ENCODE results near the gene MLXIP.
A peak's percentile ranks its signal among the peaks of the same experiment; 100 is the strongest.

MLXIP gene

GRCh38 chr12:122137229-122137628 is 58.7 kb downstream of the MLXIP start:
- Mint-ChIP-seq H3K27ac (peak overlapping the region in 1 of 2 donors; percentile 38), H3K27me3 (no peaks in the 10 kb centered on the region), H3K9me3 (no peaks in the 10 kb centered on the region), H3K4me1 (ENCODE audit: low read depth in 2 of 2) (no peaks in the 10 kb centered on the region), H3K36me3 (ENCODE audit: insufficient read depth) (peaks cover 69% of the 10 kb centered on the region), H3K4me3 (no peak overlapping the region)
- no peak for DNase-seq
- ATAC-seq (replicated peaks) = peak; percentile 31

- Mint-ChIP-seq H3K27me3 (no peaks in the 10 kb centered on the region), H3K4me1 (ENCODE audit: low read depth in 2 of 2) (no peaks in the 10 kb centered on the region), H3K4me3 (no peak overlapping the region), H3K9me3 (no peaks in the 10 kb centered on the region), H3K36me3 (ENCODE audit: insufficient read depth) (peaks cover 66% of the 10 kb centered on the region), H3K27ac (peak overlapping the region in 1 of 2 donors; percentile 38)
- DNase-seq (no peak), ATAC-seq (replicated peaks) (peak; percentile 33)
Observed at GRCh38 chr12:122137681-122138080, 59.1 kb downstream of the MLXIP start.

- H3K4me3 Mint-ChIP-seq = no peak overlapping the region
- no peak for DNase-seq
- ATAC-seq (replicated peaks) = no peak
- H3K4me1 Mint-ChIP-seq (ENCODE audit: low read depth in 2 of 2) = no peaks in the 10 kb centered on the region
- no peaks in the 10 kb centered on the region for H3K9me3 Mint-ChIP-seq
- no peak overlapping the region for H3K27ac Mint-ChIP-seq
- no peaks in the 10 kb centered on the region for H3K27me3 Mint-ChIP-seq
- peaks cover 63% of the 10 kb centered on the region for H3K36me3 Mint-ChIP-seq (ENCODE audit: insufficient read depth)
Observed at GRCh38 chr12:122138181-122138580, 59.6 kb downstream of the MLXIP start.

- DNase-seq = no peak
- Mint-ChIP-seq H3K27me3 (no peaks in the 10 kb centered on the region), H3K9me3 (no peaks in the 10 kb centered on the region), H3K27ac (peak overlapping the region; percentile 46 to 66), H3K36me3 (ENCODE audit: insufficient read depth) (peaks cover 61% of the 10 kb centered on the region), H3K4me1 (ENCODE audit: low read depth in 2 of 2) (no peaks in the 10 kb centered on the region), H3K4me3 (no peak overlapping the region)
- ATAC-seq (replicated peaks) = no peak
Observed at GRCh38 chr12:122138616-122139015, 60.1 kb downstream of the MLXIP start.

- H3K4me3 Mint-ChIP-seq = no peak overlapping the region
- peaks cover 55% of the 10 kb centered on the region for H3K36me3 Mint-ChIP-seq (ENCODE audit: insufficient read depth)
- no peaks in the 10 kb centered on the region for H3K9me3 Mint-ChIP-seq
- H3K4me1 Mint-ChIP-seq (ENCODE audit: low read depth in 2 of 2) = no peaks in the 10 kb centered on the region
- ATAC-seq (replicated peaks) (no peak), DNase-seq (no peak)
- no peaks in the 10 kb centered on the region for H3K27me3 Mint-ChIP-seq
- H3K27ac Mint-ChIP-seq = peak overlapping the region in 1 of 2 donors; percentile 66
Observed at GRCh38 chr12:122139266-122139665, 60.7 kb downstream of the MLXIP start.

GRCh38 chr12:122139941-122140340 is 61.4 kb downstream of the MLXIP start:
- peaks cover 55% of the 10 kb centered on the region for H3K36me3 Mint-ChIP-seq (ENCODE audit: insufficient read depth)

GRCh38 chr12:122140467-122141257 is 62.1 kb downstream of the MLXIP start:
- H3K27ac Mint-ChIP-seq = peak overlapping the region in 1 of 2 donors; percentile 68

More at GRCh38 chr12:122139941-122140340, 61.4 kb downstream of the MLXIP start:
- no peak overlapping the region for H3K4me3 Mint-ChIP-seq
- H3K9me3 Mint-ChIP-seq = no peaks in the 10 kb centered on the region
- no peaks in the 10 kb centered on the region for H3K27me3 Mint-ChIP-seq
- H3K4me1 Mint-ChIP-seq (ENCODE audit: low read depth in 2 of 2) = no peaks in the 10 kb centered on the region
- DNase-seq (no peak), ATAC-seq (replicated peaks) (no peak)
- H3K27ac Mint-ChIP-seq = peak overlapping the region in 1 of 2 donors; percentile 66

GRCh38 chr12:122141911-122142725 is 63.6 kb downstream of the MLXIP start:
- H3K9me3 Mint-ChIP-seq = no peaks in the 10 kb centered on the region
- ATAC-seq (replicated peaks) (no peak), DNase-seq (no peak)
- H3K4me1 Mint-ChIP-seq (ENCODE audit: low read depth in 2 of 2) = peaks cover 0 to 2% of the 10 kb centered on the region in 2 donors
- H3K27ac Mint-ChIP-seq = no peak overlapping the region
- no peaks in the 10 kb centered on the region for H3K27me3 Mint-ChIP-seq
- H3K36me3 Mint-ChIP-seq (ENCODE audit: insufficient read depth) = peaks cover 34% of the 10 kb centered on the region
- H3K4me3 Mint-ChIP-seq = no peak overlapping the region

More at GRCh38 chr12:122140467-122141257, 62.1 kb downstream of the MLXIP start:
- H3K4me3 Mint-ChIP-seq = no peak overlapping the region
- no peaks in the 10 kb centered on the region for H3K27me3 Mint-ChIP-seq
- ATAC-seq (replicated peaks) = no peak
- H3K36me3 Mint-ChIP-seq (ENCODE audit: insufficient read depth) = peaks cover 48% of the 10 kb centered on the region
- no peaks in the 10 kb centered on the region for H3K9me3 Mint-ChIP-seq
- H3K4me1 Mint-ChIP-seq (ENCODE audit: low read depth in 2 of 2) = no peaks in the 10 kb centered on the region
- no peak for DNase-seq

GRCh38 chr12:122142857-122143256 is 64.3 kb downstream of the MLXIP start:
- Mint-ChIP-seq H3K4me1 (ENCODE audit: low read depth in 2 of 2) (peaks cover 0 to 2% of the 10 kb centered on the region in 2 donors), H3K36me3 (ENCODE audit: insufficient read depth) (peaks cover 26% of the 10 kb centered on the region), H3K4me3 (no peak overlapping the region), H3K27ac (no peak overlapping the region), H3K27me3 (no peaks in the 10 kb centered on the region), H3K9me3 (no peaks in the 10 kb centered on the region)
- DNase-seq (no peak), ATAC-seq (replicated peaks) (no peak)

GRCh38 chr12:122144885-122145284 is 66.3 kb downstream of the MLXIP start:
- Mint-ChIP-seq H3K9me3 (no peaks in the 10 kb centered on the region), H3K4me3 (no peak overlapping the region), H3K36me3 (ENCODE audit: insufficient read depth) (peaks cover 10% of the 10 kb centered on the region), H3K27me3 (no peaks in the 10 kb centered on the region), H3K4me1 (ENCODE audit: low read depth in 2 of 2) (peaks cover 0 to 2% of the 10 kb centered on the region in 2 donors), H3K27ac (no peak overlapping the region)
- ATAC-seq (replicated peaks) = no peak
- no peak for DNase-seq

GRCh38 chr12:122145505-122146330 is 67.2 kb downstream of the MLXIP start:
- H3K9me3 Mint-ChIP-seq = no peaks in the 10 kb centered on the region
- peaks cover 0 to 2% of the 10 kb centered on the region in 2 donors for H3K4me1 Mint-ChIP-seq (ENCODE audit: low read depth in 2 of 2)
- ATAC-seq (replicated peaks) (no peak), DNase-seq (no peak)
- H3K27me3 Mint-ChIP-seq = no peaks in the 10 kb centered on the region
- H3K4me3 Mint-ChIP-seq = no peak overlapping the region
- H3K36me3 Mint-ChIP-seq (ENCODE audit: insufficient read depth) = peaks cover 10% of the 10 kb centered on the region
- peak overlapping the region in 1 of 2 donors; percentile 67 for H3K27ac Mint-ChIP-seq

GRCh38 chr12:122147514-122148290 is 69.1 kb downstream of the MLXIP start:
- no peak for DNase-seq
- ATAC-seq (replicated peaks) = no peak
- Mint-ChIP-seq H3K4me3 (no peak overlapping the region), H3K27ac (no peak overlapping the region), H3K9me3 (no peaks in the 10 kb centered on the region), H3K27me3 (no peaks in the 10 kb centered on the region), H3K4me1 (ENCODE audit: low read depth in 2 of 2) (peaks cover 0 to 2% of the 10 kb centered on the region in 2 donors), H3K36me3 (ENCODE audit: insufficient read depth) (peaks cover 7% of the 10 kb centered on the region)
